GM12878 (cell line): ENCODE measurements around the gene XG. TPM values are rescaled to one million over a fixed set of nuclear protein-coding genes. Genes with fewer than 3 reads are reported as not detected.

Experiments
- ATAC-seq: fragments of 200-7000 bp; cut with Tn5 transposase; 3 replicates; pipeline ENCODE4 v1.9.1; 2020; ENCODE audit warnings: mild to moderate bottlenecking, moderate library complexity
- BruUV-seq: library from RNA; stranded (reverse); fragments of 400-500 nt; replicated peaks from 2 replicates; lab custom pipeline; 2021; lab: Mats Ljungman, UMichigan
- CTCF ChIA-PET: fragments of 300-600 bp; sonication (Branson Sonifier 250); formaldehyde crosslinking; extraction: SDS; loops from one replicate; lab custom pipeline; 2021; ENCODE audit warnings: inconsistent platforms; lab: Yijun Ruan, JAX
- POLR2A ChIA-PET: fragments of 350-600 bp; formaldehyde crosslinking; extraction: SDS; loops from one replicate; lab custom pipeline; 2021; ENCODE audit warnings: inconsistent platforms; lab: Charles Lee
- RAD21 ChIA-PET: fragments of 300-600 bp; sonication (Branson Sonifier 250); formaldehyde crosslinking; loops from one replicate; lab custom pipeline; 2023; ENCODE audit warnings: antibody characterized with exemption; ENCODE audit not compliant: unreplicated experiment; lab: Charles Lee
- SMC1A ChIA-PET: fragments of 300-600 bp; sonication (Branson Sonifier 250); formaldehyde crosslinking; loops from one replicate; lab custom pipeline; 2023; ENCODE audit not compliant: unreplicated experiment, uncharacterized antibody; lab: Charles Lee
- DNase-seq: peaks from one replicate; pipeline ENCODE4 v3.0.0-alpha.2; 2011; ENCODE audit warnings: low read depth, low spot score
- FAIRE-seq: peaks from 3 replicates; lab custom pipeline; 2011; peaks lifted over from hg19 to GRCh38; lab: Jason Lieb, UNC
- H2AFZ ChIP-seq: 2 replicates; pipeline ENCODE4 v1.6.0; 2011; ENCODE audit warnings: low read depth, low read length, control low read depth; ENCODE audit not compliant: control insufficient read depth
- H3K27ac ChIP-seq: 2 replicates; pipeline ENCODE4 v1.5.1; 2011; ENCODE audit warnings: control low read depth; ENCODE audit not compliant: control insufficient read depth, insufficient read depth
- H3K27me3 ChIP-seq, 2 experiments: replicated peaks in 1 of 2; 2 replicates each; pipeline versions ENCODE4 v1.6.0 to v1.6.1; 2011; ENCODE audit warnings: low read length in 1 of 2; ENCODE audit not compliant: control insufficient read depth in 2 of 2, insufficient read depth in 2 of 2
- H3K36me3 ChIP-seq, 2 experiments: 2 replicates each; pipeline ENCODE4 v1.5.1; 2011; ENCODE audit warnings: low read length in 1 of 2; ENCODE audit not compliant: control insufficient read depth in 2 of 2, insufficient read depth in 2 of 2
- H3K4me1 ChIP-seq: 2 replicates; pipeline ENCODE4 v1.6.1; 2011; ENCODE audit warnings: mild to moderate bottlenecking, low read length, moderate library complexity, mixed read lengths; ENCODE audit not compliant: control insufficient read depth, insufficient read depth
- H3K4me2 ChIP-seq: 2 replicates; pipeline ENCODE4 v1.6.0; 2011; ENCODE audit warnings: control low read depth; ENCODE audit not compliant: control insufficient read depth, insufficient read depth
- H3K4me3 ChIP-seq: fragments of 200-600 bp; sonication (generic); 2 replicates; pipeline ENCODE4 v1.5.1; 2016
- H3K79me2 ChIP-seq: 2 replicates; pipeline ENCODE4 v1.6.0; 2011; ENCODE audit warnings: low read length; ENCODE audit not compliant: control insufficient read depth, insufficient read depth
- H3K9ac ChIP-seq: 2 replicates; pipeline ENCODE4 v1.8.0; 2011; ENCODE audit warnings: low read length, control low read depth, mixed read lengths; ENCODE audit not compliant: control insufficient read depth, insufficient read depth
- H3K9me3 ChIP-seq: replicated peaks from 3 replicates; pipeline ENCODE4 v1.5.1; 2011; ENCODE audit warnings: mild to moderate bottlenecking, low read length; ENCODE audit not compliant: control insufficient read depth, insufficient read depth
- H4K20me1 ChIP-seq: 2 replicates; pipeline ENCODE4 v1.6.0; 2011; ENCODE audit not compliant: control insufficient read depth, insufficient read depth
- ASH2L ChIP-seq: fragments of 300-600, 200-600 bp; sonication (generic); IDR thresholded peaks from 2 replicates; pipeline ENCODE4 v1.6.1; 2017; ENCODE audit warnings: low read depth, mild to moderate bottlenecking, borderline replicate concordance
- CBX5 ChIP-seq: sonication (generic); IDR thresholded peaks from 2 replicates; pipeline ENCODE4 v1.6.1; 2016; ENCODE audit warnings: low read depth, moderate library complexity, mild to moderate bottlenecking, inconsistent platforms
- EED ChIP-seq: sonication (generic); IDR thresholded peaks from 2 replicates; pipeline ENCODE4 v1.6.1; 2016; ENCODE audit warnings: antibody characterized with exemption, low read depth
- GABPA ChIP-seq: IDR thresholded peaks from 2 replicates; pipeline ENCODE4 v1.6.1; 2014; ENCODE audit warnings: antibody characterized with exemption, low read depth, mild to moderate bottlenecking, inconsistent platforms
- MTA3 ChIP-seq: IDR thresholded peaks from 2 replicates; pipeline ENCODE4 v1.6.1; 2012; ENCODE audit warnings: low read length, inconsistent platforms, borderline replicate concordance
- NR2F1 ChIP-seq: fragments of 450-650 bp; conservative IDR thresholded peaks from 2 replicates; pipeline ENCODE4 v1.6.1; 2017; ENCODE audit warnings: mild to moderate bottlenecking
- PAX8 ChIP-seq: fragments of 450-650 bp; IDR thresholded peaks from 2 replicates; pipeline ENCODE4 v1.6.1; 2017; ENCODE audit warnings: mild to moderate bottlenecking, moderate library complexity
- RCOR1 ChIP-seq: conservative IDR thresholded peaks from 2 replicates; pipeline ENCODE4 v1.6.1; 2012; ENCODE audit warnings: low read depth, low read length, improper control_type of control experiment
- RUNX3 ChIP-seq: IDR thresholded peaks from 2 replicates; pipeline ENCODE4 v1.6.1; 2012; ENCODE audit warnings: low read length, inconsistent platforms
- SMAD1 ChIP-seq: fragments of 450-650 bp; IDR thresholded peaks from 2 replicates; pipeline ENCODE4 v1.6.1; 2018; ENCODE audit warnings: mild to moderate bottlenecking, low read depth; ENCODE audit not compliant: partially characterized antibody
- SMAD5 ChIP-seq: IDR thresholded peaks from 2 replicates; pipeline ENCODE4 v1.6.1; 2016; ENCODE audit warnings: antibody characterized with exemption, low read depth
- SP1 ChIP-seq: IDR thresholded peaks from one replicate; pipeline ENCODE4 v1.6.1; 2011; ENCODE audit warnings: low read depth, low read length
- TBL1XR1 ChIP-seq: IDR thresholded peaks from 2 replicates; pipeline ENCODE4 v1.6.1; 2012; ENCODE audit warnings: low read depth, low read length, improper control_type of control experiment
- ZNF207 ChIP-seq: fragments of 450-650 bp; IDR thresholded peaks from 2 replicates; pipeline ENCODE4 v1.6.1; 2014; ENCODE audit warnings: antibody characterized with exemption, mild to moderate bottlenecking, borderline replicate concordance
- ZSCAN29 ChIP-seq: fragments of 450-650 bp; IDR thresholded peaks from 2 replicates; pipeline ENCODE4 v1.6.1; 2017; ENCODE audit warnings: mild to moderate bottlenecking, moderate library complexity
- WGBS: methylation state at CpG from one replicate; pipeline ENCODE4 v1.1.6; 2016; ENCODE audit warnings: low lambda C conversion rate; ENCODE audit not compliant: insufficient replicate concordance, insufficient coverage; ENCODE audit errors: missing lambda C conversion rate; 5-methylcytosine and 5-hydroxymethylcytosine counted together
- in situ Hi-C: fragments of 300-500 bp; cut with MboI; formaldehyde crosslinking; loops from 9 replicates; pipeline ENCODE4 v1.14.3; 2018; ENCODE audit warnings: mixed read lengths
- intact Hi-C: fragments of 100-400 bp; cut with micrococcal nuclease; formaldehyde crosslinking; loops from one replicate; pipeline ENCODE4 v1.14.2; 2022; ENCODE audit not compliant: unreplicated experiment
- polyA plus RNA-seq, 11 experiments: library from polyadenylated mRNA; depleted of rRNA in 4 of 11; unstranded in 6 of 11; stranded (reverse) in 5 of 11; fragments of >200 nt; fragmentation: Nextera tagmentation in 4 of 11; fragmentation: Illumina TruSeq in 1 of 11; extraction: Ambion mirVana in 4 of 11; extraction: Trizol in 1 of 11; gene quantifications; 1 replicate in 1 of 11; 2 replicates in 10 of 11; pipeline versions ENCODE4 v1.2.1 to v1.2.3, GENCODE V29; 2011 to 2016; ENCODE audit warnings: inconsistent platforms in 2 of 11, missing spikeins in 2 of 11, low read depth in 1 of 11
- total RNA-seq, 4 experiments: library from RNA; depleted of rRNA in 3 of 4; stranded (reverse); fragments of >200 nt in 3 of 4; fragmentation: Illumina TruSeq in 1 of 4; extraction: Trizol in 1 of 4; gene quantifications; 2 replicates each; pipeline versions ENCODE4 v1.2.1 to v1.2.3, GENCODE V29; 2013 to 2021
- TF ChIP-seq, protein P1 (sequence below): fragments of 450-650 bp; IDR thresholded peaks from 2 replicates; pipeline ENCODE4 v1.6.1; 2016; ENCODE audit warnings: mild to moderate bottlenecking
- TF ChIP-seq, protein P2 (sequence below): IDR thresholded peaks from 2 replicates; pipeline ENCODE4 v1.6.1; 2012; ENCODE audit warnings: low read depth, low read length, improper control_type of control experiment

Gene XG
- total and polyA plus RNA-seq, 10 of the 15 experiments (the other 5 are each of a cell fraction or from before 2014, with no cell fraction given): not detected

DNA sequence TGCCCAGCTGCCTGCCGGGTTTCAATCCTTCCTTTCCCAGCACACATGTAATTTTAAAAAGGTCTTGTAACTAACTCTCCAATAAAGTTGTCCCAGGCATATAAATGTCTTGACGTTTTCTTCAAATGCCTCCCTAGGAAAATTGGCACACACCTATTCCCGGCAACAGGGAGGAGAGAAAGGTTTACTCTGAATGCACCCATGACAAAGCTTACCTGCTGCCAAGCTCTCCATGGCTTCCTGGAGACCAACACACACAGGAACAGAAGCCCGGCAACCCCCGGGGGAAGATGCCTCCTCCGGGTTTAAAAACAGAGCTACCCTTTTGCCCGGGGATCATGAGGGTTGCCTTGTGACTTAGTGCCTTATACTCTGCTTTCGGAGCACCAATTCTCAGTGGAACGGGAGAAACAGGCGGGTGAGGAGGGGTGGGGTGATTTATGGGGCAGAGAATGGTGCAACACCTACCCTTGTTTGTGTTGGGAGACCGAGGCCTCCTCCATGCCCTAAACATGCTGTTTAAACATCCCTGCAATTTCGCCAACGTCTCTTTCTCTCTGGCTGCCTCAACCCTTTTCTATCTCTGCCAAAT lies 72.1 kb downstream of the XG start:
- no peaks in the 10 kb centered on the region for H3K79me2 ChIP-seq
- H3K4me3 ChIP-seq: no peak overlapping the region
- no peak for ATAC-seq
- no TSS peak for BruUV-seq
- no peaks in the 10 kb centered on the region for H3K4me1 ChIP-seq
- ChIA-PET POLR2A (no interaction called here), RAD21 (no interaction called here), CTCF (no interaction called here), SMC1A (interaction anchor here (0.7 to 0.8 kb wide), 2 partner anchors 9 to 38 kb away, joined by 3 to 4 read pairs; no protein-coding TSS in a partner anchor)
- no peaks in the 10 kb centered on the region for H3K36me3 ChIP-seq
- in situ Hi-C loops (no loop called here), intact Hi-C loops (no loop called here)
- TF ChIP-seq ZSCAN29 (no peak), RUNX3 (no peak), ASH2L (no peak), PAX8 (no peak), SMAD1 (no peak), NR2F1 (no peak), SMAD5 (no peak), ZNF207 (no peak), TBL1XR1 (no peak), SP1 (no peak), GABPA (no peak), EED (no peak), MTA3 (no peak), RCOR1 (no peak), CBX5 (no peak)
- TF ChIP-seq, protein P1, sequence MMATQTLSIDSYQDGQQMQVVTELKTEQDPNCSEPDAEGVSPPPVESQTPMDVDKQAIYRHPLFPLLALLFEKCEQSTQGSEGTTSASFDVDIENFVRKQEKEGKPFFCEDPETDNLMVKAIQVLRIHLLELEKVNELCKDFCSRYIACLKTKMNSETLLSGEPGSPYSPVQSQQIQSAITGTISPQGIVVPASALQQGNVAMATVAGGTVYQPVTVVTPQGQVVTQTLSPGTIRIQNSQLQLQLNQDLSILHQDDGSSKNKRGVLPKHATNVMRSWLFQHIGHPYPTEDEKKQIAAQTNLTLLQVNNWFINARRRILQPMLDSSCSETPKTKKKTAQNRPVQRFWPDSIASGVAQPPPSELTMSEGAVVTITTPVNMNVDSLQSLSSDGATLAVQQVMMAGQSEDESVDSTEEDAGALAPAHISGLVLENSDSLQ: no peak
- TF ChIP-seq, protein P2, sequence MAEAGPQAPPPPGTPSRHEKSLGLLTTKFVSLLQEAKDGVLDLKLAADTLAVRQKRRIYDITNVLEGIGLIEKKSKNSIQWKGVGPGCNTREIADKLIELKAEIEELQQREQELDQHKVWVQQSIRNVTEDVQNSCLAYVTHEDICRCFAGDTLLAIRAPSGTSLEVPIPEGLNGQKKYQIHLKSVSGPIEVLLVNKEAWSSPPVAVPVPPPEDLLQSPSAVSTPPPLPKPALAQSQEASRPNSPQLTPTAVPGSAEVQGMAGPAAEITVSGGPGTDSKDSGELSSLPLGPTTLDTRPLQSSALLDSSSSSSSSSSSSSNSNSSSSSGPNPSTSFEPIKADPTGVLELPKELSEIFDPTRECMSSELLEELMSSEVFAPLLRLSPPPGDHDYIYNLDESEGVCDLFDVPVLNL: no peak
- H2AFZ ChIP-seq: no peak overlapping the region
- 35% methylated on average over 13 of the region's 13 CpGs for WGBS
- H3K27me3 ChIP-seq: no peaks in the 10 kb centered on the region; a peak in 1 of 4 replicates
- no peak for FAIRE-seq
- no peak overlapping the region for H3K4me2 ChIP-seq
- H3K9me3 ChIP-seq: peaks cover 1% of the 10 kb centered on the region; the same call in 1 of the 3 replicates
- DNase-seq: no peak
- no peak overlapping the region for H3K9ac ChIP-seq
- H4K20me1 ChIP-seq: no peaks in the 10 kb centered on the region
- no peak overlapping the region for H3K27ac ChIP-seq
